ENCODE measurements around the gene SLC52A1.

DNA sequence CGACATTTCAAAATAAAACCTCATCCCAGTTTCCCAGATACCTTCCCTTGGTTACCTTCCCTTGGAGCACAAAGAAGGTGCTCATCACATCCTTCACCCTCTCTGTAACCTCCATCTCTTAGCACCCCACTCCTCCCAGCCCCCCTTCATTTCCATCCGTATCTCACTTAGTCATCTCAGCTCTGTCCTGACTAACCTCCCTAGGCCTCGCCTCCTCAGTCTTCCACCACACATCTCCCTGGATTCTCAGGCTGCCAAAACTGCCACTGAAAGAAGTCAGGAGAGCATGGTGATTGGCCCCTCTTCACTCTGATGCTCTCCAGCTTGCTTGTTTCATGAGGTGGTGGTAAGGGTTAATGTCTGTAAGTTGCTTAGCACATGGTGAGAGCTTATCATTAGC is 45.4 kb upstream of the SLC52A1 start:
- TF ChIP-seq, protein P1, sequence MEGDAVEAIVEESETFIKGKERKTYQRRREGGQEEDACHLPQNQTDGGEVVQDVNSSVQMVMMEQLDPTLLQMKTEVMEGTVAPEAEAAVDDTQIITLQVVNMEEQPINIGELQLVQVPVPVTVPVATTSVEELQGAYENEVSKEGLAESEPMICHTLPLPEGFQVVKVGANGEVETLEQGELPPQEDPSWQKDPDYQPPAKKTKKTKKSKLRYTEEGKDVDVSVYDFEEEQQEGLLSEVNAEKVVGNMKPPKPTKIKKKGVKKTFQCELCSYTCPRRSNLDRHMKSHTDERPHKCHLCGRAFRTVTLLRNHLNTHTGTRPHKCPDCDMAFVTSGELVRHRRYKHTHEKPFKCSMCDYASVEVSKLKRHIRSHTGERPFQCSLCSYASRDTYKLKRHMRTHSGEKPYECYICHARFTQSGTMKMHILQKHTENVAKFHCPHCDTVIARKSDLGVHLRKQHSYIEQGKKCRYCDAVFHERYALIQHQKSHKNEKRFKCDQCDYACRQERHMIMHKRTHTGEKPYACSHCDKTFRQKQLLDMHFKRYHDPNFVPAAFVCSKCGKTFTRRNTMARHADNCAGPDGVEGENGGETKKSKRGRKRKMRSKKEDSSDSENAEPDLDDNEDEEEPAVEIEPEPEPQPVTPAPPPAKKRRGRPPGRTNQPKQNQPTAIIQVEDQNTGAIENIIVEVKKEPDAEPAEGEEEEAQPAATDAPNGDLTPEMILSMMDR (IDR thresholded peaks at IDR 0.05) = no peak
- TF ChIP-seq POLR2A (IDR thresholded peaks at IDR 0.05) = no peak

All from adrenal gland (tissue), 5 donors.